GM21381 (cell line): Measurements from ENCODE around the gene MYO7B.

ENCODE experiments used
- ATAC-seq: cut with Tn5 transposase; IDR thresholded peaks from one replicate; pipeline ENCODE4 v1.9.1; 2021; ENCODE audit warnings: mild to moderate bottlenecking, moderate library complexity; ENCODE audit not compliant: unreplicated experiment

MYO7B gene

DNA sequence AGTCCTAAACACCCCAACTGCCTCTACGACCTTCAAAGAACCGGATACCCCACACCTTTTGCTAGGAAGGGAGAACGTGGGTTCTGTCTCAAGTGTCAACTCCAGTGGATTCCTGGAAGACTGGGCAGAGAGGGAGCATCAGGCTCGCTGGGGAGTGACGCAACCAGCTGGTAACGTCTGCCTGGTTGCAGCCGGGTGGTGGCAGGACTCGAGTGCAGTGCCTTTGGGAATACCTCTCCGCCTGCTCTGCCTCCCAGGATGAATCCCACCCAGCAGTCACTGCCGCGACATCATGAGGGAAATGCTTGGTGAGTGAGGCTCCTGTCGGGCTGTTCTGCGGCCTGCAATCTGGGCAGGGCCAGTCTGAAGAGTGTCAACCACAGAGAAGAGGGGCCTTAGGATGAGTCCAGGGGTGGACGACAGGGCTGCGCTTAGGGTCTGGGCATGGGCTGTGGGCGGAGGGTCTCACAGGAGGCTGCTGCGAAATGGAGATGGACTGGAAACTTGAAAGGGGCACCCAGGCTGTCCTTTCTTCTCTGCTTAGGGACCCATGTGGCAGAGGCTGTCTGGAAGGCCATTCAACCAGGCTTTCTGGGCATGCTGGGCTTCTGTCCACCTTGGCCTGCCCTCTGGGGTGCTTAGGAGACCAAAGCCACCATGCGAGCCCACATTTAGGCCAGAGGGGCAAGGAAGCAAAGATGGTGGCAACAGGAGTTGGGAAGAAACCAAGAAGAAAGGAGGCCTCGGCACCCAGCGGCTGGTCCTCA, 123.3 kb downstream of the MYO7B start:
- ATAC-seq, result no peak

DNA sequence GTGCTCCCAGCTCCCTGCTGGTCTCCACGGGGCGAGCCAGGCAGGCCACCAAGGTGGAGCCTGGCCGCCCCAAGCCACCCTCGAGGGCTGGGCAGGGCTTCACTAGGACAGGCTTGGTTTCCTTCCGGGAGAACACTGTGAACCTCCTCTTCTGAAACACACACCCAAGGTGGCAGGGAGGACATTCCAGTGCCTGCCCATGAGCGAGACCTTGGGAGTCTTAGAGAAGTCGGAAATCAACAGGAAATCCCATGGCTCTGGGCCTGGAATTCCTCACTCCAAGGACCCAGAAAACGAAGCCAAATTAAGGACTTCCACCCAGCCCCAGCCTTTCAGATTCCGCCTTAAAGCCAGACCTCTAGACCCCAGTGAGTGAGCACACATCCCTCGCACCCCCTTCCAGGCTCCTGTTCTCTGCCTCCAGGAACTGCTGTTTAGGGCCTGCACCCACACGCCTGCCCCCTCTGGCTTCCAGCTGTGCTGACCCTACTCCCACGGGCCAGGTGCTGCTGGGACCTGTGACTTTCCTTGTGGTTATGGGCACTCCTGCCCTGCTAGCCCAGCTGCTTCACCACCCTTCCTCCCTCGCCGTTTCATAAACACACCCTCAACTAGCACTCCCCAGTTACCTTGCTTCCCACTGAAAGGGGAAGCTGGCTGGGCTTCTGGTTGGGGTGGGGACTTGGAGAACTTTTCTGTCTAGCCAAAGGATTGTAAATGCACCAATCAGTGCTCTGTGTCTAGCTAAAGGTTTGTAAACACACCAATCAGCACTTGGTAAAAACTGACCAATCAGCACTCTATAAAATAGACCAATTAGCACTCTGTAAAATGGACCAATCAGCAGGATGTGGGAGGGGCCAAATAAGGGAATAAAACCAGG, 124.2 kb downstream of the MYO7B start:
- no peak for ATAC-seq

DNA sequence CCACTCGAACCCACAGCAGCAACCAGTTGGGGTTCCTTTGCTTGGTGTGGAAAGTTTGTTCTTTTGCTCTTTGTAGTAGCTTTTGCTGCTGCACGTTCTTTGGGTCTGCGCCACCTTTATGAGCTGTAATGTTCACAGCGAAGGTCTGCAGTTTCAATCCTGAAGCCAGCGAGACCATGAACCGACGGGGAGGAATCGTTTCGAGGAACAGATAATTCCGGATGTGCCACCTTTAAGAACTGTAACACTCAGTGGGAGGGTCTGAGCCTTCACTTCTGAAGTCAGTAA, 124.8 kb downstream of the MYO7B start:
- no peak for ATAC-seq

DNA sequence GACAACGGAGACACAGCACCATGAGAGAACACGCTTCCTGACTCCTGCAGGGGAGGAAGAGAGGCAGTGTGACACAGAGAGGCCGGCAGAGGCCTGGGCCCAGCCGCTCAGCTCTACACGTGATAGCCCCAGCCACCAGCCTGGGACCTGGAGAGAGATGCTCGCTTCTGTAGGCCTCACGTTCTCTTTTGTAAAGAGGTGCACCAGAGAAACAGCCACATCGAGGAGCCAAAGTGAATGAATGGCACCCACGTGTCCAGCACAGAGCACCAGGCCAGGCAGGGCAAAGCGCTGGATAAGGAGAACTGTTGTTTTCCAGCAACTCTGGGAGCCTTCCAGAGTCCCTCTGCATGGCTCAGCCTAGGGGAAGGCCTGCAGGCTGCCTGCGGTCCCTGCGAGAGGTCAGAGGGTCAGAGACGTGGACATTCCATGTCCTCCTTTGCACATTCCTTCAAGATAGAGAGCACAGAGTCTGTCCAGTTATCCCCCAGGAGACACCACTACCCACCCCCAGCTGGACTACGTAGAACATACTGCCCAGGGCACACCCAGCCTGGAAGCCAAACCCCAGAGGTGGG, 125.7 kb downstream of the MYO7B start:
- no peak for ATAC-seq

DNA sequence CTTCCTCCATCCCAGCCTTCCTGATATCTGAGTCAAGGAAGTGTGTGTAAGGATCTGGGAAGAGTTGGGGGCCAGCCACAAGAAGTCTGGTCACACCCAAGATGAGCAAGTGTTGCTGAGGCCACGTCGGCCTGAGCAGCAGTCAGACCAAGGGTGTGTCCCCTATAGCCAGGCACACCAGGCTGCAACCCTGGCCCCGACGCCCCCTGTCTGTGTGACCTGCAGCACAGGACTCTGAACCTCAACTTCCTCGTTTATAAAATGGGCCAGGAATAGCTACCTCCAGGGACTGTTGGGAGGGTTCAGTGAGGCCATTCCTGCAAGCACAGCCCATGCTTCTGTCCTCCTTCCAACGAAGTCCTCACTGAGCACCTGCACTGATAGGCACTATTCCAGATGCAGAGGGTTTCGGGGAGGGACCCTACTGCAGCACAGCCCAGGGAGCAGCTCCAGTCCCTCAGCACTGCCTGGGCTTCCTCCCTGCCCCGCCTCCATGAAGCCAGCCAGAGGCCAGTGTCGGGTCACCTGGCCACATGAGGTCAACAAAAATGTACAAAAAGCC, 126.5 kb downstream of the MYO7B start:
- ATAC-seq, result no peak

DNA sequence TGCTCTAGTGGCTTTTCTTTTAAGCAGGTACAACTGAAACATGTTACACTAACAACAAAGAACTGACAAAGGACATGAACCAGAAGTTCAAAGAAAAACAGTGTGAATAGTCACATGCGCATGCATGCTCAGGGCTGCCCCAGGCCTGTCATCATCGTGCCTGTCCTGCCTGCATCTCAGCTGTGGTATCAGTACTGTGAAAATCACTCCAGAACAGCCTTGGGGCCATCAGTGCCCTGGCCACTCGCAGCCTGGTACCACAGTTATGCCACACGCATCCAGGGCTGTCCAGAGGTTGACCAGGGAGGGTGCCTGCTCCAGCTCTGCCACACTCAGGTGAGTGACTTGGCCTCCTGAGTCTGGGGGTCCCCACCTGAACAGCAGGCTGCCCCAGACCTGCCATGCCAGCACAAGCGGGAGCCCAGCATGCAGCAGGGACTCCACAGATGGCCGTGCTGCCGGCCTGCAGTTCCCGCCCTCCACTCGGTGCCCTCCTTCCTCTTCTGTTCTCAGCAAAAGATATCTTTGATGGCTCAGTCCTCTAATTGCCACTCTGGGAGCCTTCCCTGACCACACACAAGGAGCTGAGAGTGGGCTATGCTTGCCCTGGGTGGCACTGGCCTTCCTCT, 127.6 kb downstream of the MYO7B start:
- ATAC-seq, result no peak

GRCh38 chr2:127663566-127664064, 128.1 kb downstream of the MYO7B start:
- no peak for ATAC-seq

GRCh38 chr2:127664065-127664894, 128.8 kb downstream of the MYO7B start:
- ATAC-seq, result no peak

DNA sequence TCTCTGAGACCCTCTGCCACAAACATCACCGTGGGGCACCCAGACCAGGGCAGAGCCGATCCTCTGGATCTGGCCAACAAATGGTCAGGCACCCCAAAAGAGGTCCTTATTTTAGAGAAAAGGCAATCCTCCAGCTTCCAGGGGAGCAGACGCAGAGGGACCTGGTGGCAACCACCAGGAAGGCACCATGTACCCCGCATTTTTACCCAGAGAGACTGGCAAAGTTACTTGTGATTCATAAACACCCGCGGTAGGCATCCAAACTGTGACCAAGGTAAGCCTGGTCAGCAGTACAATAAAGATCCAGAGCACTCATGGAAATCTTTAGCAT, 129.4 kb downstream of the MYO7B start:
- no peak for ATAC-seq

DNA sequence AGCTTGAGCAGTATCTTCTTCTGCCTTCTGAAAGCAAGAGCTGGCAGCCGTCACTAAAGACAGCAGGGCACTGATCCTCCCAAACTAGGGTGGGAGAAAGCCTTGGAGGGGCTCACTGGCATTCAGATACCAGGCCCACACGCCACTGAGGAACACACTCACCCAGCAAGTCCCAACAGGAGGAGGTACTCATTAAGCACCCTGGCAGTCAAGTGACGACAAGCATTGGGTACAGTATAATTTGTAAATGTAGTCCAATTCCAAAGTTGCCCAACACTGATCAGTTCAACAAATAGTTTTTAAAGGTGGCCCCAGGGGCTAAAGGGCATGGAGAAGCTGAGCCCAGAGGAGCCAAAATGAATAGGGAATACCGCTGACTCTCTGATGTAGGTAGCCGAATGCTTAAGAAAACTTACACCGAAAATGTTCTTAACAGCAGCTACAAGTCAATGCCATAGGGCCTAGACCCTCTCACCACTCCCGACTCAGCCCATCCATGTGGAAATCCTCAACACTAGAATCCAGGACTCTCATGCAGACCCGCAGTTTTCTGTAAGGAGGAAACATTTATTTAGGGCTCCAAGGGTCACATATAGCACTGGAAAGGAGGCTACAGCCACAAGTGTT, 129.9 kb downstream of the MYO7B start:
- no peak for ATAC-seq

DNA sequence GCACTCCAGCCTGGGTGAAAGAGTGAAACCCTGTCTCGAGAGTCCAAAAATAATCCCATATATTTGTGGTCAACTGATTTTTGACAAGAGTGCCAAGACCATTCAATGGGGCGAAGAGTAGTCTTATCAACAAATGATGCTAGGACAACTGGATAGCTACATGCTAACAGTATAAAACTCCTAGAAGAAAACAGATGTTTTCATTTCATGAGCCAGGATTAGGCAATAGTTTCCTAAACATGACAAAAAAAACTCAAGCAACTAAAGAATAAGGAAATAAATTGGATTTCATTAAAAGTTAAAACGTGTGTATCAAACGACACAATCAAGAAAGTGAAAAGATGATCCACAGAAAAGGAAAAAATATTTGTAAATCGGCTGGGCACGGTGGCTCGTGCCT, 133.6 kb downstream of the MYO7B start:
- ATAC-seq, result no peak

DNA sequence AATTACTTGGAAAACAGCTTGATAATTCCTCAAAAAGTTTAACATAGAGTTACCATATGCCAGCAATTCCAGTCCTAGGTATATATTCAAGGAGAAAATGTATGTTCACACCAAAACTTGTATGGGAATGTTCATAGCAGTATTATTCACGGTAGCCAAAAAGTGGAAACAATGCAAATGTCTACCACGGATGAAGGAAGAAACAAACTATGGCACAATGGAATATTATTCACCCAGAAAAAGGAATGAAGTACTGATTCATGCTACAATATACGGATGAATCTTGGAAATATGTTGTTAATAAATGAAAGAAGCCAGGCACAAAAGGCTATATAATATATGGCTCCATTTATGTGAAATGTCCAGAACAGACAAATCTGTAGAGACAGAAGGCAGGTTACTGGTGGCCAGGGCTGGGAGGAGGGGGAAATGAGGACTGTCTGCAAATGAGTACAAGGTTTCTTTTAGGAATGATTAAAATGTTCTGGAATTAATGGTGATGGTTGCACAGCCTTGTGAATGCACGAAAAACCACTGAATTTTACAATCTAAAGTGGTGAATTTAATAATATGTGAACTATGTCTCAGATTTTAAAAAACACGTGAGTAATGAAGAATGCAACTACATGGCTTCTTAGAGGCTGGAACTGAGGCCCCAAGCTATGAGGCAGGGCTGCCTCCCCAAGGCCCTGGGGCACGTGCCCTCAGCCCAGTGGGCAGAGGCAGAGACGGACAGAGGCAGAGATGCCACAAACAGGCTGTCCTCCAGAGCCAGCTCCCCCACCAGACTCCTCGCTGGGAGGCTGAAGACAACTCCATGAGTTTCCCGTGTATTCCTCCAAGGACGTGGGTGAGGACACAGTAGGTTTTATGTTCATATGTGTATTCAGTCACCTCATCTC, 134.8 kb downstream of the MYO7B start:
- ATAC-seq, result no peak

- ATAC-seq, result no peak
These were observed 135.4 kb downstream of the MYO7B start for GRCh38 chr2:127670957-127671290.

DNA sequence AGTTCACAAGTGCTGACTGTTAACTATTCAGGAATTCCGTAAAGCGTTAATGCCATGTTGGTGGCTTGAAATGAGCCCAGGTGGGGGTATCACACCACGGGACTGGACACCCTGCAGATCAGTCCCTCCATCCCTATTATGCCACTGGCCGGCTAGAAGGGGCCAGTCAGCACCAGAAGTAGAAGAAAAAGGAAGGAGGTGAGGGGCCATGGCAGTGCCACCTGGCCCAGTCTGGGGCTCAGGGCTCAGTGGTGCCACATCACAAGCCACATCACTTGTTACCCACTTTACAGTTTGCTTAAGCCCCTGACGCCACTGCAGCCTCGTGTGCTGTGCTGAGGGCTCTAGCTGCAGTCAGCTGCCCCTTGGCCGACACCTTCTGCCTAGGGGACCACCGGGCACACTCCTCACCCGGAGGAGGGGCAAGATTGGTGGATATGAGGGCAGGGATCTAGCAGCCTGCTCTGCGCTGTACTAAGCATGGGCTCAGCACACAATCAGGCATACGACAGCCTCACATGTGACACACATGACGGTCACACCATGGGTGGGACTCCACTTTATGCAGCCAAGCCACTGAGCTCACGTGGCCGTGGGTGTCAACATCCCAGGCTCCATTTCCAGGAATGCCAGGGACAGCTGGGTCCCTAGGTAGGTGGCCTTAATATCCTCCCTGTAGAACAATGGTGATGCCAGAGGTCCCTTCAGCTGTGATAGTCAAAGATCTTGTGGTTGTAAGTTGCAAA, 136.2 kb downstream of the MYO7B start:
- ATAC-seq, result no peak

GRCh38 chr2:127672341-127673224, 137.1 kb downstream of the MYO7B start:
- no peak for ATAC-seq

- ATAC-seq, result no peak
These were observed 138.0 kb downstream of the MYO7B start for GRCh38 chr2:127673291-127674069.
